ENCODE measurements around the gene PRG3.

The PRG3 gene

DNA sequence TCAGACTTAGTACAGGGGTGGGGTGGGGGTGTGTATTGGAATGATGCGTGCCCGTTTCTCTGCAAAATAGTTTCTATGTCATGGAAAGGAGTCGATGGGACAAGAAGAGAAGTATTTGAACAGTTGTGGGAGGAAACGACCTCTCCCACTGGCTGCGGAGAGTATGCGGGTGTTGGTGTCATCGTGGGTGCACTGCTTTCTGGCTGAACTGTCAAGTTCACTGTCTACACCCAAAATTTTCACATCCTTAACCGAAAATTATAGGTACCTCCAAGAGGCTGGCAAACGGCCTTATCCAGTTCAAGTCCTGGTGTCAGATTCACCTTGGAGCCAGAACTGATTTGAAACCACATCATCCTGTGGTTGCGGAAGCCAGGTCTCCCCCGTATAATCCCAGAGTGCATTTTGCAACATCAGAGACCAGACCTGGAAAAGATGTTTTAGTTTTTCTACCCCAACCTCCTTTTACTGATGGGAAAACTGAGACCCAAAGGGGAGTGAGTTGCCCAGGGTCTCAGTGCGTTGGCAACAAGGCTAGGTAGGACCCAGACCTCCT, 44.8 kb downstream of the PRG3 start:
- peak; percentile 26 for DNase-seq

GRCh38 chr11:57335343-57336110, 45.4 kb downstream of the PRG3 start, which contains the start of gene SSRP1:
Gene SSRP1 (minus strand): TSS chr11:57335892. CDS start chr11:57335121, 771 bp downstream.
- DNase-seq = peak; percentile 93

- no peak for DNase-seq
Observed at GRCh38 chr11:57335023-57335342, 46.0 kb downstream of the PRG3 start.

GRCh38 chr11:57332694-57333440, 48.1 kb downstream of the PRG3 start:
- no peak for DNase-seq

- no peak for DNase-seq
Observed at GRCh38 chr11:57331720-57332119, 49.2 kb downstream of the PRG3 start.

DNA sequence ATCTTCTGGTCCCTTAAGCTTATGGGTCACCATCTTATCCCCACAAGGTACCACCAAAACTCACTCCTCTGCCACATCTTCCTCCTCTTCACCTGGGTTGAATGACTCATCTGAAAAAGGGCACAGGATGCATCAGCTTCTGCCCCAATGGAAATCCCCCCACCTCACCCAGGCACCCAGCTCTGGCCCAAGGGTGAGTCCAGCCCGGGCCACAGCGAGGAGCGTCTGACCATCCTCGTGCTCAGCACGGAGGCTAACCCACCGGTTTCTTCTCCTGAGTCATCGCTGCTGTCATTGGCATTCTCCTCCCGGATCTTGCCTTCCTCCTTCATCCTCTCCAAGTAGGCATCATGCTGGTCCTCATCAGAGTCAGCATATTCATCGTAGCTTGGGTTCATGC, 50.9 kb downstream of the PRG3 start:
- DNase-seq = no peak

GRCh38 chr11:57327721-57328120, 53.2 kb downstream of the PRG3 start:
- no peak for DNase-seq

Data from activated CD4-positive, alpha-beta T cell treated with anti-CD3 and anti-CD28 coated beads for 48 hours (primary cell).